GM04503 (cell line): Measurements from ENCODE around the gene DAPP1.
"Not testable (repeated sequence)": the region's sequence is repeated elsewhere in the genome, so short reads cannot be mapped to it uniquely, and the experiment has no call there.

ENCODE experiments used
- DNase-seq: peaks from one replicate; pipeline ENCODE4 v3.0.0-alpha.2; 2012; ENCODE audit warnings: low read depth

Gene DAPP1

GRCh38 chr4:99824070-99824599 lies 7.5 kb downstream of the DAPP1 start:
- no peak for DNase-seq

- DNase-seq, result no peak
Measured at GRCh38 chr4:99825272-99825671, 8.6 kb downstream of the DAPP1 start.

GRCh38 chr4:99826016-99826415 lies 9.4 kb downstream of the DAPP1 start:
- DNase-seq, result no peak

GRCh38 chr4:99827454-99827853 lies 10.8 kb downstream of the DAPP1 start:
- no peak for DNase-seq

GRCh38 chr4:99827857-99828256 lies 11.2 kb downstream of the DAPP1 start:
- DNase-seq, result no peak

- DNase-seq, result no peak
Measured at GRCh38 chr4:99828477-99828876, 11.8 kb downstream of the DAPP1 start.

- DNase-seq, result not testable (repeated sequence)
Measured at GRCh38 chr4:99830051-99830450, 13.4 kb downstream of the DAPP1 start.

GRCh38 chr4:99832321-99832720 lies 15.7 kb downstream of the DAPP1 start:
- DNase-seq, result no peak

GRCh38 chr4:99832758-99833157 lies 16.1 kb downstream of the DAPP1 start:
- no peak for DNase-seq

- no peak for DNase-seq
Measured at GRCh38 chr4:99833756-99834155, 17.1 kb downstream of the DAPP1 start.

GRCh38 chr4:99834569-99834968 lies 17.9 kb downstream of the DAPP1 start:
- DNase-seq, result no peak

GRCh38 chr4:99835942-99836341 lies 19.3 kb downstream of the DAPP1 start:
- DNase-seq, result no peak

- no peak for DNase-seq
Measured at GRCh38 chr4:99838927-99839326, 22.3 kb downstream of the DAPP1 start.

- no peak for DNase-seq
Measured at GRCh38 chr4:99841129-99841528, 24.5 kb downstream of the DAPP1 start.

- no peak for DNase-seq
Measured at GRCh38 chr4:99843413-99843812, 26.8 kb downstream of the DAPP1 start.

- DNase-seq, result no peak
Measured at GRCh38 chr4:99844048-99844447, 27.4 kb downstream of the DAPP1 start.

GRCh38 chr4:99845179-99845578 lies 28.6 kb downstream of the DAPP1 start:
- no peak for DNase-seq

GRCh38 chr4:99845708-99846469 lies 29.3 kb downstream of the DAPP1 start:
- no peak for DNase-seq

GRCh38 chr4:99846891-99847290 lies 30.3 kb downstream of the DAPP1 start:
- no peak for DNase-seq

GRCh38 chr4:99847362-99847976 lies 30.8 kb downstream of the DAPP1 start:
- DNase-seq, result no peak

GRCh38 chr4:99848591-99849001 lies 32.0 kb downstream of the DAPP1 start:
- DNase-seq, result no peak

- no peak for DNase-seq
Measured at GRCh38 chr4:99852199-99852749, 35.6 kb downstream of the DAPP1 start.

GRCh38 chr4:99853190-99853589 lies 36.6 kb downstream of the DAPP1 start:
- no peak for DNase-seq
